ENCODE measurements around the gene SPO11.

DNA sequence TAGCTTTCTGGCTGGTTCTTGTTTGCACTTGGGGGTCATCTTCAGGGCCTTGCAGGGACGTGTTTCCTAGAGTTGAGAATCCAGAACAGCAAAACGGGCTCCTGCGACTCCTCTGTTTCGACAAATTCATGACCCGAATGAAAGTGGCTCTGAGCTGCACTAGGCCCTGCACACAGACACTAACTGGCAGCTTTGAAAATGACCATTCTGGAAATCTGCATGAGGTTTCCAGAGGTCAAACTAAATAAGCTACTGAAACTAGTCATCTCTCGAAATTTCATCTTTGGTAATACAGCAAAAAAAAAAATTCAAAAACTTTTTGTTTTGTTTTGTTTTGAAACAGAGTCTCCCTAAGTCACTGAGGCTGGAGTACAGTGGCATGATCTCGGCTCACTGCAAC is 47.7 kb upstream of the SPO11 start:
- no peak for TF ChIP-seq POLR2A (IDR thresholded peaks at IDR 0.05)
- TF ChIP-seq, protein P1, sequence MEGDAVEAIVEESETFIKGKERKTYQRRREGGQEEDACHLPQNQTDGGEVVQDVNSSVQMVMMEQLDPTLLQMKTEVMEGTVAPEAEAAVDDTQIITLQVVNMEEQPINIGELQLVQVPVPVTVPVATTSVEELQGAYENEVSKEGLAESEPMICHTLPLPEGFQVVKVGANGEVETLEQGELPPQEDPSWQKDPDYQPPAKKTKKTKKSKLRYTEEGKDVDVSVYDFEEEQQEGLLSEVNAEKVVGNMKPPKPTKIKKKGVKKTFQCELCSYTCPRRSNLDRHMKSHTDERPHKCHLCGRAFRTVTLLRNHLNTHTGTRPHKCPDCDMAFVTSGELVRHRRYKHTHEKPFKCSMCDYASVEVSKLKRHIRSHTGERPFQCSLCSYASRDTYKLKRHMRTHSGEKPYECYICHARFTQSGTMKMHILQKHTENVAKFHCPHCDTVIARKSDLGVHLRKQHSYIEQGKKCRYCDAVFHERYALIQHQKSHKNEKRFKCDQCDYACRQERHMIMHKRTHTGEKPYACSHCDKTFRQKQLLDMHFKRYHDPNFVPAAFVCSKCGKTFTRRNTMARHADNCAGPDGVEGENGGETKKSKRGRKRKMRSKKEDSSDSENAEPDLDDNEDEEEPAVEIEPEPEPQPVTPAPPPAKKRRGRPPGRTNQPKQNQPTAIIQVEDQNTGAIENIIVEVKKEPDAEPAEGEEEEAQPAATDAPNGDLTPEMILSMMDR (IDR thresholded peaks at IDR 0.05) = peak in 2 of 6 experiments; percentile 21 to 30
